CD14-positive monocyte (primary cell): ENCODE data around the gene GLB1L. TPM values are rescaled to one million over a fixed set of nuclear protein-coding genes. Genes with fewer than 3 reads are reported as not detected.
A peak's percentile ranks its signal among the peaks of the same experiment; 100 is the strongest.

Source experiments
- DNase-seq, 3 donors: peaks; one replicate each; pipeline ENCODE4 v3.0.0-alpha.2; 2011 to 2022
- H2AFZ ChIP-seq: 2 replicates; pipeline ENCODE4 v1.6.0; 2012; ENCODE audit warnings: mild to moderate bottlenecking, low read depth, low read length, inconsistent platforms; ENCODE audit not compliant: insufficient read depth, poor library complexity, severe bottlenecking
- H3K27ac ChIP-seq, 2 donors: 1 replicate in 1 of 2; 2 replicates in 1 of 2; pipeline ENCODE4 v1.5.1; 2012 to 2013; ENCODE audit warnings: low read length in 2 of 2, control low read depth in 1 of 2, inconsistent platforms in 1 of 2, low read depth in 1 of 2, mild to moderate bottlenecking in 1 of 2
- H3K27me3 ChIP-seq, 2 donors: one replicate each; pipeline versions ENCODE4 v1.6.0 to v1.6.1; 2011 to 2013; ENCODE audit warnings: low read length in 2 of 2; ENCODE audit not compliant: control insufficient read depth in 2 of 2, insufficient read depth in 2 of 2
- H3K36me3 ChIP-seq, 2 donors: replicated peaks in 1 of 2; 1 replicate in 1 of 2; 2 replicates in 1 of 2; pipeline versions ENCODE4 v1.5.1 to v1.6.1; 2012 to 2013; ENCODE audit warnings: low read length in 2 of 2, control low read depth in 1 of 2, inconsistent platforms in 1 of 2, mild to moderate bottlenecking in 1 of 2; ENCODE audit not compliant: insufficient read depth in 2 of 2, control insufficient read depth in 1 of 2
- H3K4me1 ChIP-seq, 2 donors: 1 replicate in 1 of 2; 2 replicates in 1 of 2; pipeline versions ENCODE4 v1.5.1 to v1.6.1; 2012 to 2013; ENCODE audit warnings: low read length in 2 of 2, control low read depth in 1 of 2, inconsistent platforms in 1 of 2, mild to moderate bottlenecking in 1 of 2, moderate library complexity in 1 of 2; ENCODE audit not compliant: insufficient read depth in 2 of 2, control insufficient read depth in 1 of 2
- H3K4me2 ChIP-seq: replicated peaks from 2 replicates; pipeline ENCODE3; 2012; ENCODE audit warnings: low read length, moderate library complexity, mild to moderate bottlenecking; ENCODE audit not compliant: poor library complexity, severe bottlenecking; ENCODE audit errors: extremely low read depth
- H3K4me3 ChIP-seq, 3 experiments: fragments of 200-600 bp in 1 of 3; sonication (generic) in 1 of 3; replicated peaks in 1 of 3; 1 replicate in 2 of 3; 2 replicates in 1 of 3; pipeline ENCODE4 v1.5.1; 2011 to 2013; ENCODE audit warnings: low read length in 3 of 3, mild to moderate bottlenecking in 3 of 3, control low read depth in 2 of 3, low read depth in 2 of 3, inconsistent platforms in 1 of 3, moderate library complexity in 1 of 3
- H3K79me2 ChIP-seq: 2 replicates; pipeline ENCODE4 v1.6.0; 2012; ENCODE audit warnings: mild to moderate bottlenecking, control low read depth, inconsistent platforms, low read length, moderate library complexity; ENCODE audit not compliant: insufficient read depth
- H3K9ac ChIP-seq: 2 replicates; pipeline ENCODE4 v1.6.0; 2017; ENCODE audit warnings: low read length, mild to moderate bottlenecking; ENCODE audit not compliant: insufficient read depth, poor library complexity, severe bottlenecking
- H3K9me3 ChIP-seq, 2 donors: replicated peaks in 1 of 2; 1 replicate in 1 of 2; 2 replicates in 1 of 2; pipeline versions ENCODE4 v1.5.1 to v1.6.1; 2012 to 2013; ENCODE audit warnings: low read length in 2 of 2, control low read depth in 1 of 2; ENCODE audit not compliant: control insufficient read depth in 1 of 2, insufficient read depth in 1 of 2
- H4K20me1 ChIP-seq: 2 replicates; pipeline ENCODE4 v1.6.0; 2012; ENCODE audit warnings: mild to moderate bottlenecking, low read length, control low read depth, moderate library complexity; ENCODE audit not compliant: insufficient read depth
- H3K27ac Mint-ChIP-seq, 7 donors: one replicate each; pipeline ENCODE4 v1.8.0; 2020; ENCODE audit warnings: mild to moderate bottlenecking in 7 of 7, mixed read lengths in 7 of 7, moderate library complexity in 6 of 7, inconsistent platforms in 2 of 7
- H3K27me3 Mint-ChIP-seq, 3 donors: one replicate each; pipeline ENCODE4 v1.8.0; 2021 to 2022; ENCODE audit warnings: low read depth in 3 of 3, mild to moderate bottlenecking in 3 of 3, mixed read lengths in 3 of 3, moderate library complexity in 3 of 3, inconsistent platforms in 1 of 3
- H3K36me3 Mint-ChIP-seq, 2 donors: one replicate each; pipeline ENCODE4 v1.8.0; 2020; ENCODE audit warnings: mixed read lengths in 2 of 2, inconsistent platforms in 1 of 2, mild to moderate bottlenecking in 1 of 2
- H3K4me1 Mint-ChIP-seq: one replicate; pipeline ENCODE4 v1.8.0; 2020; ENCODE audit warnings: mild to moderate bottlenecking, mixed read lengths
- H3K4me3 Mint-ChIP-seq, 2 donors: one replicate each; pipeline ENCODE4 v1.8.0; 2020; ENCODE audit warnings: mild to moderate bottlenecking in 2 of 2, mixed read lengths in 2 of 2, moderate library complexity in 1 of 2
- H3K9me3 Mint-ChIP-seq, 7 donors: one replicate each; pipeline ENCODE4 v1.8.0; 2020 to 2022; ENCODE audit warnings: mixed read lengths in 7 of 7, mild to moderate bottlenecking in 6 of 7, moderate library complexity in 6 of 7, inconsistent platforms in 2 of 7
- CTCF ChIP-seq: fragments of 200-600 bp; IDR thresholded peaks from one replicate; pipeline ENCODE4 v1.8.0; 2022; ENCODE audit warnings: antibody characterized with exemption, mild to moderate bottlenecking
- WGBS: methylation state at CpG from one replicate; pipeline ENCODE4 v1.1.5; 2013; ENCODE audit warnings: missing lambda C conversion rate; ENCODE audit not compliant: insufficient coverage; 5-methylcytosine and 5-hydroxymethylcytosine counted together
- intact Hi-C, 2 donors: fragments of 100-400 bp; cut with micrococcal nuclease; formaldehyde crosslinking; loops; one replicate each; pipeline versions ENCODE4 v1.15.0 to v1.15.1; 2023
- polyA plus RNA-seq, 3 donors: library from polyadenylated mRNA; depleted of rRNA in 1 of 3; unstranded in 2 of 3; stranded (reverse) in 1 of 3; fragments of 300-500 nt in 2 of 3; fragments of >200 nt in 1 of 3; fragmentation: Illumina TruSeq in 2 of 3; gene quantifications; 1 replicate in 2 of 3; 2 replicates in 1 of 3; pipeline ENCODE4 v1.2.3, GENCODE V29; 2012 to 2021

Gene GLB1L
- polyA plus RNA-seq, 3 donors, result 4.0 to 11.7 (median 7.7) TPM

GRCh38 chr2:219272995-219273394 is 27.8 kb upstream of the GLB1L start:
- Histone ChIP-seq H3K27me3 (no peaks in the 10 kb centered on the region), H3K9me3 (no peaks in the 10 kb centered on the region), H3K79me2 (no peaks in the 10 kb centered on the region), H3K9ac (no peak overlapping the region), H3K27ac (no peak overlapping the region), H3K4me3 (no peak overlapping the region), H3K4me2 (no peak overlapping the region), H3K4me1 (peaks cover 5 to 7% of the 10 kb centered on the region in 2 donors), H4K20me1 (no peaks in the 10 kb centered on the region), H2AFZ (no peak overlapping the region), H3K36me3 (no peaks in the 10 kb centered on the region)
- Mint-ChIP-seq H3K27me3 (peaks cover 9 to 25% (median 16%) of the 10 kb centered on the region in 3 donors), H3K27ac (no peak overlapping the region), H3K9me3 (no peaks in the 10 kb centered on the region), H3K4me3 (no peak overlapping the region), H3K4me1 (peaks cover 7% of the 10 kb centered on the region), H3K36me3 (no peaks in the 10 kb centered on the region)
- intact Hi-C loops, result no loop called here
- no peak for DNase-seq
- no peak for TF ChIP-seq CTCF
- WGBS, result 90% methylated on average over 1 of the region's 2 CpGs

GRCh38 chr2:219272356-219272755 is 27.1 kb upstream of the GLB1L start:
- Mint-ChIP-seq H3K27ac (no peak overlapping the region), H3K27me3 (peaks cover 8 to 21% (median 16%) of the 10 kb centered on the region in 3 donors), H3K36me3 (no peaks in the 10 kb centered on the region), H3K4me1 (peaks cover under 1% of the 10 kb centered on the region), H3K9me3 (no peaks in the 10 kb centered on the region), H3K4me3 (peak overlapping the region in 1 of 2 donors; percentile 42)
- Histone ChIP-seq H3K79me2 (no peaks in the 10 kb centered on the region), H3K4me1 (peaks cover 0 to under 1% of the 10 kb centered on the region in 2 donors), H3K9ac (no peak overlapping the region), H3K4me2 (no peak overlapping the region), H3K27me3 (no peaks in the 10 kb centered on the region), H4K20me1 (no peaks in the 10 kb centered on the region), H2AFZ (no peak overlapping the region), H3K36me3 (no peaks in the 10 kb centered on the region), H3K9me3 (no peaks in the 10 kb centered on the region), H3K27ac (no peak overlapping the region), H3K4me3 (no peak overlapping the region)
- no peak for DNase-seq
- 93% methylated on average over 3 of the region's 4 CpGs for WGBS
- intact Hi-C loops, result no loop called here
- no peak for TF ChIP-seq CTCF
